Trophoblast cell (in vitro differentiated cells and primary cell): Measurements from ENCODE around the gene CHD8.

ENCODE experiments used
- DNase-seq, 2 donors: peaks; one replicate each; pipeline ENCODE4 v3.0.0-alpha.2; 2016
- H2AFZ ChIP-seq: 2 replicates; pipeline ENCODE4 v1.6.1; 2013; ENCODE audit warnings: low read length, moderate library complexity, mild to moderate bottlenecking; ENCODE audit not compliant: insufficient read depth, poor library complexity
- H2AK5ac ChIP-seq: 2 replicates; pipeline ENCODE4 v1.6.1; 2013; ENCODE audit warnings: mild to moderate bottlenecking, low read length
- H2BK120ac ChIP-seq: 2 replicates; pipeline ENCODE4 v1.6.1; 2013; ENCODE audit warnings: low read length, mild to moderate bottlenecking, moderate library complexity; ENCODE audit not compliant: insufficient read depth, poor library complexity
- H2BK12ac ChIP-seq: 2 replicates; pipeline ENCODE4 v1.6.1; 2013; ENCODE audit warnings: mild to moderate bottlenecking, low read length, moderate library complexity
- H2BK5ac ChIP-seq: 2 replicates; pipeline ENCODE4 v1.6.1; 2013; ENCODE audit warnings: low read length, low read depth, moderate library complexity, mild to moderate bottlenecking; ENCODE audit not compliant: poor library complexity
- H3K14ac ChIP-seq: 2 replicates; pipeline ENCODE4 v1.6.1; 2013; ENCODE audit warnings: mild to moderate bottlenecking, low read length
- H3K18ac ChIP-seq: 2 replicates; pipeline ENCODE4 v1.6.1; 2013; ENCODE audit warnings: mild to moderate bottlenecking, low read length
- H3K23ac ChIP-seq: 2 replicates; pipeline ENCODE4 v1.6.1; 2013; ENCODE audit warnings: low read length
- H3K27ac ChIP-seq: 2 replicates; pipeline ENCODE4 v1.5.1; 2013; ENCODE audit warnings: low read depth, mild to moderate bottlenecking, inconsistent platforms, low read length, moderate library complexity
- H3K27me3 ChIP-seq: 2 replicates; pipeline ENCODE4 v1.6.1; 2013; ENCODE audit warnings: inconsistent platforms, mild to moderate bottlenecking, low read length, moderate library complexity; ENCODE audit not compliant: insufficient read depth
- H3K36me3 ChIP-seq, 2 experiments: 1 replicate in 1 of 2; 2 replicates in 1 of 2; pipeline ENCODE4 v1.6.1; 2013; ENCODE audit warnings: low read length in 2 of 2, mild to moderate bottlenecking in 2 of 2, moderate library complexity in 1 of 2; ENCODE audit not compliant: insufficient read depth in 2 of 2, control insufficient read depth in 1 of 2
- H3K4ac ChIP-seq: 2 replicates; pipeline ENCODE4 v1.6.1; 2013; ENCODE audit warnings: low read depth, mild to moderate bottlenecking, low read length, moderate library complexity
- H3K4me1 ChIP-seq, 2 experiments: 1 replicate in 1 of 2; 2 replicates in 1 of 2; pipeline ENCODE4 v1.6.1; 2013; ENCODE audit warnings: low read length in 2 of 2, mild to moderate bottlenecking in 2 of 2, moderate library complexity in 1 of 2; ENCODE audit not compliant: insufficient read depth in 2 of 2, control insufficient read depth in 1 of 2
- H3K4me2 ChIP-seq: 2 replicates; pipeline ENCODE4 v1.6.1; 2013; ENCODE audit warnings: inconsistent platforms, mild to moderate bottlenecking, low read length, moderate library complexity
- H3K4me3 ChIP-seq: 2 replicates; pipeline ENCODE4 v1.5.1; 2013; ENCODE audit warnings: mild to moderate bottlenecking, low read depth, low read length, inconsistent platforms
- H3K79me1 ChIP-seq: one replicate; pipeline ENCODE4 v1.6.1; 2013; ENCODE audit warnings: low read length
- H3K79me2 ChIP-seq: 2 replicates; pipeline ENCODE4 v1.6.1; 2013; ENCODE audit warnings: low read length, mild to moderate bottlenecking; ENCODE audit not compliant: control insufficient read depth, insufficient read depth, poor library complexity
- H3K9ac ChIP-seq: 2 replicates; pipeline ENCODE4 v1.6.1; 2013; ENCODE audit warnings: mild to moderate bottlenecking, low read length
- H3K9me3 ChIP-seq: 2 replicates; pipeline ENCODE4 v1.6.1; 2013; ENCODE audit warnings: low read depth, mild to moderate bottlenecking, control low read depth, inconsistent platforms, low read length; ENCODE audit not compliant: insufficient read depth
- H4K12ac ChIP-seq: 2 replicates; pipeline ENCODE4 v1.6.1; 2013; ENCODE audit warnings: low read depth, mild to moderate bottlenecking, low read length, moderate library complexity
- H4K8ac ChIP-seq: 2 replicates; pipeline ENCODE4 v1.6.1; 2013; ENCODE audit warnings: low read depth, mild to moderate bottlenecking, low read length, moderate library complexity
- H4K91ac ChIP-seq: one replicate; pipeline ENCODE4 v1.6.1; 2013; ENCODE audit warnings: low read depth, mild to moderate bottlenecking, low read length, moderate library complexity
- WGBS: extraction: QIAGEN DNeasy Blood & Tissue Kit; methylation state at CpG from one replicate; pipeline ENCODE4 v1.1.7; 2013; ENCODE audit warnings: missing lambda C conversion rate; ENCODE audit not compliant: insufficient read length, insufficient coverage; ENCODE audit errors: extremely low coverage; 5-methylcytosine and 5-hydroxymethylcytosine counted together

Gene CHD8

GRCh38 chr14:21428930-21429329 lies 27.0 kb downstream of the CHD8 start:
- H3K27ac ChIP-seq, result no peak overlapping the region
- no peaks in the 10 kb centered on the region for H3K79me1 ChIP-seq
- no peak overlapping the region for H4K8ac ChIP-seq
- no peak overlapping the region for H3K18ac ChIP-seq
- no CpG with 5 or more reads among the region's 4 CpGs for WGBS
- peaks cover 39 to 56% of the 10 kb centered on the region in 2 experiments for H3K36me3 ChIP-seq
- H2BK12ac ChIP-seq, result no peak overlapping the region
- H2AK5ac ChIP-seq, result no peak overlapping the region
- no peak overlapping the region for H3K4me2 ChIP-seq
- no peak overlapping the region for H4K12ac ChIP-seq
- no peaks in the 10 kb centered on the region for H3K4me1 ChIP-seq
- no peak overlapping the region for H3K9ac ChIP-seq
- no peak overlapping the region for H2BK5ac ChIP-seq
- H2AFZ ChIP-seq, result no peak overlapping the region
- H2BK120ac ChIP-seq, result no peak overlapping the region
- no peak overlapping the region for H3K4me3 ChIP-seq
- no peaks in the 10 kb centered on the region for H3K79me2 ChIP-seq
- peaks cover 4% of the 10 kb centered on the region for H3K9me3 ChIP-seq
- no peak for DNase-seq
- H3K14ac ChIP-seq, result no peak overlapping the region
- H3K23ac ChIP-seq, result no peak overlapping the region
- H3K4ac ChIP-seq, result no peak overlapping the region
- no peaks in the 10 kb centered on the region for H3K27me3 ChIP-seq
- no peak overlapping the region for H4K91ac ChIP-seq

GRCh38 chr14:21426692-21427091 lies 29.2 kb downstream of the CHD8 start:
- H3K14ac ChIP-seq, result no peak overlapping the region
- no peak overlapping the region for H3K4me3 ChIP-seq
- no peak overlapping the region for H3K9ac ChIP-seq
- H4K91ac ChIP-seq, result no peak overlapping the region
- H2BK5ac ChIP-seq, result no peak overlapping the region
- no peak overlapping the region for H2BK12ac ChIP-seq
- H3K27ac ChIP-seq, result no peak overlapping the region
- no peak overlapping the region for H2BK120ac ChIP-seq
- H3K36me3 ChIP-seq, result peaks cover 52 to 72% of the 10 kb centered on the region in 2 experiments
- H3K4me2 ChIP-seq, result no peak overlapping the region
- DNase-seq, result no peak
- no peak overlapping the region for H3K4ac ChIP-seq
- peaks cover 4% of the 10 kb centered on the region for H3K9me3 ChIP-seq
- H3K23ac ChIP-seq, result no peak overlapping the region
- H3K79me1 ChIP-seq, result no peaks in the 10 kb centered on the region
- H2AFZ ChIP-seq, result no peak overlapping the region
- no peak overlapping the region for H3K18ac ChIP-seq
- no peaks in the 10 kb centered on the region for H3K4me1 ChIP-seq
- no peak overlapping the region for H4K8ac ChIP-seq
- H2AK5ac ChIP-seq, result no peak overlapping the region
- no peak overlapping the region for H4K12ac ChIP-seq
- H3K27me3 ChIP-seq, result no peaks in the 10 kb centered on the region
- no CpG with 5 or more reads among the region's 1 CpG for WGBS
- H3K79me2 ChIP-seq, result no peaks in the 10 kb centered on the region

GRCh38 chr14:21419528-21419927 lies 36.4 kb downstream of the CHD8 start:
- DNase-seq, result no peak
- Histone ChIP-seq H3K18ac (no peak overlapping the region), H2BK5ac (no peak overlapping the region), H3K27ac (no peak overlapping the region), H4K91ac (no peak overlapping the region), H4K8ac (no peak overlapping the region), H2AFZ (no peak overlapping the region), H3K9me3 (no peaks in the 10 kb centered on the region), H3K79me1 (no peaks in the 10 kb centered on the region), H2BK12ac (no peak overlapping the region), H3K4ac (no peak overlapping the region), H2AK5ac (no peak overlapping the region), H3K9ac (no peak overlapping the region), H3K36me3 (peaks cover 34 to 48% of the 10 kb centered on the region in 2 experiments), H3K79me2 (no peaks in the 10 kb centered on the region), H2BK120ac (no peak overlapping the region), H3K4me3 (no peak overlapping the region), H3K4me1 (no peaks in the 10 kb centered on the region), H4K12ac (no peak overlapping the region), H3K14ac (no peak overlapping the region), H3K4me2 (no peak overlapping the region), H3K23ac (no peak overlapping the region), H3K27me3 (no peaks in the 10 kb centered on the region)
- WGBS, result no CpG with 5 or more reads among the region's 5 CpGs

GRCh38 chr14:21415329-21415728 lies 40.6 kb downstream of the CHD8 start:
- Histone ChIP-seq H4K12ac (no peak overlapping the region), H2BK120ac (no peak overlapping the region), H2AFZ (no peak overlapping the region), H3K4me3 (no peak overlapping the region), H3K36me3 (peaks cover 33 to 54% of the 10 kb centered on the region in 2 experiments), H3K23ac (no peak overlapping the region), H2BK12ac (no peak overlapping the region), H3K4me1 (no peaks in the 10 kb centered on the region), H3K79me1 (no peaks in the 10 kb centered on the region), H3K18ac (no peak overlapping the region), H3K9me3 (no peaks in the 10 kb centered on the region), H3K4me2 (no peak overlapping the region), H3K79me2 (no peaks in the 10 kb centered on the region), H3K4ac (no peak overlapping the region), H3K14ac (no peak overlapping the region), H3K9ac (no peak overlapping the region), H4K8ac (no peak overlapping the region), H3K27ac (no peak overlapping the region), H4K91ac (no peak overlapping the region), H3K27me3 (no peaks in the 10 kb centered on the region), H2AK5ac (no peak overlapping the region), H2BK5ac (no peak overlapping the region)
- no CpG with 5 or more reads among the region's 4 CpGs for WGBS
- DNase-seq, result no peak
